AG04449 (cell line): ENCODE results near the gene ZFYVE19.
A peak's percentile ranks its signal among the peaks of the same experiment; 100 is the strongest.

Source experiments
- CTCF ChIA-PET: fragments of 350-600 bp; formaldehyde crosslinking; extraction: SDS; loops from one replicate; lab custom pipeline; 2021; ENCODE audit warnings: antibody characterized with exemption; lab: Yijun Ruan, JAX
- POLR2A ChIA-PET: fragments of 400-600, 350-600 bp; formaldehyde crosslinking; extraction: SDS; loops from one replicate; lab custom pipeline; 2020; ENCODE audit warnings: antibody characterized with exemption, inconsistent platforms; lab: Yijun Ruan, JAX
- DNase-seq: peaks from one replicate; pipeline ENCODE4 v3.0.0-alpha.2; 2010; ENCODE audit warnings: low read depth, low spot score
- H3K4me3 ChIP-seq: 2 replicates; pipeline ENCODE4 v1.5.1; 2011; ENCODE audit warnings: low read depth, mild to moderate bottlenecking, control low read depth, low read length
- CTCF ChIP-seq: IDR thresholded peaks from one replicate; pipeline ENCODE4 v1.5.1; 2011; ENCODE audit warnings: mild to moderate bottlenecking, moderate library complexity, low read length, control low read depth, inconsistent platforms; ENCODE audit not compliant: insufficient read depth; ENCODE audit errors: missing control alignments

ZFYVE19 gene

GRCh38 chr15:40807028-40807887 lies at the start of gene ZFYVE19, which contains the start of gene DNAJC17:
Gene ZFYVE19 (plus strand): TSS chr15:40807089. CDS start chr15:40807590, 501 bp downstream.
Gene DNAJC17 (minus strand): TSS chr15:40807473. CDS start chr15:40807446, 27 bp downstream.
- ChIA-PET CTCF (interaction anchor here (1.2 to 3.4 kb wide), 4 partner anchors 22 to 85 kb away, joined by 3 to 16 read pairs (median 4); no protein-coding TSS in a partner anchor), POLR2A (interaction anchor here (0.7 to 0.8 kb wide), 2 partner anchors 11 to 40 kb away, joined by 3 read pairs; no protein-coding TSS in a partner anchor)
- peak; percentile 6 for TF ChIP-seq CTCF
- DNase-seq = peak; percentile 77
- H3K4me3 ChIP-seq = peak within 1 kb of the TSS; percentile 100

- ChIA-PET CTCF (interaction anchor here (1.1 to 2.0 kb wide), 3 partner anchors 13 to 134 kb away, joined by 3 to 5 read pairs (median 3); partner anchors contain the start of gene VPS18), POLR2A (no interaction called here)
- TF ChIP-seq CTCF = no peak
- DNase-seq = no peak
- no peak overlapping the region for H3K4me3 ChIP-seq
Measured at GRCh38 chr15:40759961-40760360, 46.9 kb upstream of the ZFYVE19 start.

- TF ChIP-seq CTCF = no peak
- ChIA-PET POLR2A (no interaction called here), CTCF (interaction anchor here (0.7 to 1.7 kb wide), 5 partner anchors 13 to 131 kb away, joined by 3 to 5 read pairs (median 4); partner anchors contain the start of gene VPS18)
- H3K4me3 ChIP-seq = peak overlapping the region; percentile 56
- no peak for DNase-seq
Measured at GRCh38 chr15:40762919-40763800, 43.7 kb upstream of the ZFYVE19 start.

- DNase-seq = no peak
- CTCF ChIA-PET = interaction anchor here (0.7 to 2.7 kb wide), 8 partner anchors 10 to 128 kb away, joined by 3 to 9 read pairs (median 4); no protein-coding TSS in a partner anchor
- POLR2A ChIA-PET = interaction anchor here (0.7 kb wide), 1 partner anchor 472 kb away, joined by 3 read pairs; no protein-coding TSS in a partner anchor
- peak; percentile 62 for TF ChIP-seq CTCF
- peak within 1 kb of the TSS; percentile 56 for H3K4me3 ChIP-seq
Measured at GRCh38 chr15:40763801-40764628, 42.9 kb upstream of the ZFYVE19 start, which contains the start of gene GCHFR. Gene GCHFR (plus strand): TSS chr15:40764068. CDS start chr15:40764181, 113 bp downstream.

GRCh38 chr15:40764629-40765103 lies 42.2 kb upstream of the ZFYVE19 start:
- ChIA-PET CTCF (interaction anchor here (1.2 to 2.7 kb wide), 6 partner anchors 11 to 127 kb away, joined by 3 to 9 read pairs (median 4); no protein-coding TSS in a partner anchor), POLR2A (interaction anchor here (0.7 kb wide), 1 partner anchor 471 kb away, joined by 3 read pairs; no protein-coding TSS in a partner anchor)
- TF ChIP-seq CTCF = no peak
- H3K4me3 ChIP-seq = peak overlapping the region; percentile 56
- DNase-seq = no peak
